ENCODE results near the gene CDKN1C.

DNA sequence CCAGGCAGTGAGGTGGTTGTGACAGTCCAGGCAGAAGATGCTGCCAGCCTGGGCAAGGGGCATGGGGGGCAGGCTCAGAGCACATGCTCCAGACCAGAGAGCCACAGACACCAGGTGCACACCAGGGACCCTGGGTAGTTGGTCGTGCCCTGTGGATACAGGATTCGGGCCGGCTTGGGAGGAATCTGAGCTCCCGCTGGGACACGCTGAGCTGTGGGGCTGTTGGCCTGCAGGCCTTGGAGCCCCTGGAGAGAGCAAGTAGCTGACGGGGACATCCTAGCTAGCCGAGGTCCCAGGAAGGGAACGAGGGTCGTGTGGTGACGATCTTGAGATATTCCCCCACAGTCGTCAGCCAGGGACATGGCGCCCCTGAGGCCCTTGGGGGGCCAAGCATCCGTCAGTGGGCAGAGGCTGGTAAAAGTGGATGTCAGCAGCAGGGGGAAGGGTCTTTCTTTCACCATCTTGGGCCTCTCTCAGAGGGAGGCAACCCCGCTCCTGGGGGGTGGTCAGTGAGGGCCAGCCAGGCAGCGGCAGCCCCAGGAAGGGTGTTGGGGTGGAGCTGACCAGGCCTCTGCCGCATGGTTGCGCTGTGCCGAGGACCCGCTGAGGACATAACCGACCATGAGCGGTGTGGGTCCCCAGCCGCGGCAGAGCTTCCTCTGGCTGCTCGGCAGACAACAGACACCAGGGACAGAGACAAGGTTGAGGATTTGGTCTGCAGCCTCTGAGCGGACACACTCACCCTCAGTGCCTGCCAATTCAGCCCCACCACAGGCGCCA lies 44.0 kb downstream of the CDKN1C start:
- TF ChIP-seq, protein P1, sequence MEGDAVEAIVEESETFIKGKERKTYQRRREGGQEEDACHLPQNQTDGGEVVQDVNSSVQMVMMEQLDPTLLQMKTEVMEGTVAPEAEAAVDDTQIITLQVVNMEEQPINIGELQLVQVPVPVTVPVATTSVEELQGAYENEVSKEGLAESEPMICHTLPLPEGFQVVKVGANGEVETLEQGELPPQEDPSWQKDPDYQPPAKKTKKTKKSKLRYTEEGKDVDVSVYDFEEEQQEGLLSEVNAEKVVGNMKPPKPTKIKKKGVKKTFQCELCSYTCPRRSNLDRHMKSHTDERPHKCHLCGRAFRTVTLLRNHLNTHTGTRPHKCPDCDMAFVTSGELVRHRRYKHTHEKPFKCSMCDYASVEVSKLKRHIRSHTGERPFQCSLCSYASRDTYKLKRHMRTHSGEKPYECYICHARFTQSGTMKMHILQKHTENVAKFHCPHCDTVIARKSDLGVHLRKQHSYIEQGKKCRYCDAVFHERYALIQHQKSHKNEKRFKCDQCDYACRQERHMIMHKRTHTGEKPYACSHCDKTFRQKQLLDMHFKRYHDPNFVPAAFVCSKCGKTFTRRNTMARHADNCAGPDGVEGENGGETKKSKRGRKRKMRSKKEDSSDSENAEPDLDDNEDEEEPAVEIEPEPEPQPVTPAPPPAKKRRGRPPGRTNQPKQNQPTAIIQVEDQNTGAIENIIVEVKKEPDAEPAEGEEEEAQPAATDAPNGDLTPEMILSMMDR (IDR thresholded peaks at IDR 0.05) = no peak
- TF ChIP-seq POLR2A (IDR thresholded peaks at IDR 0.05) = no peak

Measured in adrenal gland (tissue), 5 donors.